PC-9 (cell line): ENCODE results near the gene TUBB2B. TPM values are rescaled to one million over a fixed set of nuclear protein-coding genes. Genes with fewer than 3 reads are reported as not detected.

Experiments
- BruUV-seq: library from RNA; stranded (reverse); fragments of 400-500 nt; replicated peaks from 2 replicates; lab custom pipeline; 2021; lab: Mats Ljungman, UMichigan
- CTCF ChIA-PET: fragments of 300-600 bp; sonication (Branson Sonifier 250); formaldehyde crosslinking; loops from one replicate; lab custom pipeline; 2022; ENCODE audit warnings: antibody characterized with exemption; lab: Charles Lee
- POLR2A ChIA-PET: fragments of 300-600 bp; sonication (Branson Sonifier 250); formaldehyde crosslinking; loops from one replicate; lab custom pipeline; 2022; ENCODE audit warnings: antibody characterized with exemption; ENCODE audit not compliant: unreplicated experiment; lab: Charles Lee
- DNase-seq, 2 experiments: peaks; one replicate each; pipeline versions ENCODE4 v3.0.0 to v3.0.0-alpha.2; 2015 to 2022; ENCODE audit warnings: mixed read lengths in 1 of 2
- H2AFZ ChIP-seq: fragments of 200-600 bp; sonication (generic); 2 replicates; pipeline ENCODE4 v1.8.1; 2017; ENCODE audit warnings: antibody characterized with exemption
- H3F3A ChIP-seq: fragments of 200-600 bp; sonication (generic); 2 replicates; pipeline ENCODE4 v1.8.1; 2017; ENCODE audit warnings: antibody characterized with exemption, mild to moderate bottlenecking, low read depth; ENCODE audit not compliant: insufficient read depth
- H3K27ac ChIP-seq: fragments of 200-600 bp; sonication (generic); 2 replicates; pipeline ENCODE4 v1.6.1; 2016; ENCODE audit warnings: mixed run types
- H3K27me3 ChIP-seq: fragments of 200-600 bp; sonication (generic); 2 replicates; pipeline ENCODE4 v1.6.1; 2016; ENCODE audit warnings: low read depth, mixed run types; ENCODE audit not compliant: insufficient read depth
- H3K36me3 ChIP-seq: fragments of 200-600 bp; sonication (generic); 2 replicates; pipeline ENCODE4 v1.6.1; 2016; ENCODE audit warnings: low read depth, mixed run types
- H3K4me1 ChIP-seq: fragments of 200-600 bp; sonication (generic); replicated peaks from 2 replicates; pipeline ENCODE4 v1.6.1; 2016; ENCODE audit warnings: mixed run types; ENCODE audit not compliant: insufficient read depth
- H3K4me2 ChIP-seq: fragments of 200-600 bp; sonication (generic); 2 replicates; pipeline ENCODE4 v1.6.1; 2017; ENCODE audit warnings: mixed run types
- H3K4me3 ChIP-seq: fragments of 200-600 bp; sonication (generic); 2 replicates; pipeline ENCODE4 v1.6.1; 2016; ENCODE audit warnings: mixed run types
- H3K79me2 ChIP-seq: fragments of 200-600 bp; sonication (generic); 2 replicates; pipeline ENCODE4 v1.6.1; 2017; ENCODE audit warnings: low read depth, mixed run types
- H3K9me2 ChIP-seq: fragments of 200-600 bp; sonication (generic); 2 replicates; pipeline ENCODE4 v1.8.1; 2017; ENCODE audit warnings: mild to moderate bottlenecking; ENCODE audit not compliant: insufficient read depth
- H3K9me3 ChIP-seq: fragments of 200-600 bp; sonication (generic); 2 replicates; pipeline ENCODE4 v1.8.1; 2016; ENCODE audit warnings: low read depth; ENCODE audit not compliant: insufficient read depth
- H4K20me1 ChIP-seq: fragments of 200-600 bp; sonication (generic); 2 replicates; pipeline ENCODE4 v1.8.1; 2017; ENCODE audit not compliant: insufficient read depth
- CTCF ChIP-seq: fragments of 200-600 bp; sonication (generic); conservative IDR thresholded peaks from 2 replicates; pipeline ENCODE4 v1.6.1; 2017; ENCODE audit warnings: mixed run types, antibody characterized with exemption, mild to moderate bottlenecking, moderate library complexity
- EZH2 ChIP-seq: fragments of 200-600 bp; sonication (generic); IDR thresholded peaks from 2 replicates; pipeline ENCODE4 v1.8.0; 2017; ENCODE audit warnings: antibody characterized with exemption, low read depth
- intact Hi-C: fragments of 100-400 bp; cut with micrococcal nuclease; formaldehyde crosslinking; loops from one replicate; pipeline ENCODE4 v1.10.0; 2022; ENCODE audit not compliant: unreplicated experiment
- total RNA-seq: library from RNA; stranded (reverse); gene quantifications from 2 replicates; pipeline ENCODE4 v1.2.3, GENCODE V29; 2021

Gene TUBB2B
- total RNA-seq, 1 experiment from 2014 or later: 1.3 TPM

GRCh38 chr6:3233321-3233720 lies 5.9 kb upstream of the TUBB2B start:
- Histone ChIP-seq H3K27me3 (no peaks in the 10 kb centered on the region), H3K9me2 (no peaks in the 10 kb centered on the region), H4K20me1 (no peaks in the 10 kb centered on the region), H3K36me3 (no peaks in the 10 kb centered on the region), H3F3A (no peaks in the 10 kb centered on the region), H3K9me3 (no peaks in the 10 kb centered on the region), H2AFZ (no peak overlapping the region), H3K27ac (no peak overlapping the region), H3K4me2 (no peak overlapping the region), H3K4me3 (no peak overlapping the region), H3K79me2 (no peaks in the 10 kb centered on the region), H3K4me1 (no peaks in the 10 kb centered on the region)
- TF ChIP-seq EZH2: no peak
- no peak for TF ChIP-seq CTCF
- no TSS peak for BruUV-seq
- no peak for DNase-seq
- ChIA-PET POLR2A (no interaction called here), CTCF (no interaction called here)
- intact Hi-C loops: no loop called here

- CTCF ChIA-PET: interaction anchor here (0.6 kb wide), 1 partner anchor 327 kb away, joined by 3 read pairs; no protein-coding TSS in a partner anchor
- DNase-seq: no peak
- no peak overlapping the region for H3K27ac ChIP-seq
- H3K4me3 ChIP-seq: no peak overlapping the region
- H3K4me2 ChIP-seq: no peak overlapping the region
- H3K4me1 ChIP-seq: no peaks in the 10 kb centered on the region
- TF ChIP-seq CTCF (no peak), EZH2 (no peak)
- H3K9me2 ChIP-seq: no peaks in the 10 kb centered on the region
- intact Hi-C loops: no loop called here
- no peaks in the 10 kb centered on the region for H3K27me3 ChIP-seq
- no peaks in the 10 kb centered on the region for H3K9me3 ChIP-seq
- POLR2A ChIA-PET: no interaction called here
- no peaks in the 10 kb centered on the region for H3K79me2 ChIP-seq
- no TSS peak for BruUV-seq
- H3K36me3 ChIP-seq: no peaks in the 10 kb centered on the region
- H2AFZ ChIP-seq: no peak overlapping the region
- no peaks in the 10 kb centered on the region for H3F3A ChIP-seq
- H4K20me1 ChIP-seq: no peaks in the 10 kb centered on the region
Measured at GRCh38 chr6:3232017-3232945, 4.8 kb upstream of the TUBB2B start.

GRCh38 chr6:3231247-3232016 lies 4.0 kb upstream of the TUBB2B start:
- Histone ChIP-seq H3K9me3 (no peaks in the 10 kb centered on the region), H3F3A (no peaks in the 10 kb centered on the region), H3K36me3 (no peaks in the 10 kb centered on the region), H3K4me2 (no peak overlapping the region), H3K27me3 (no peaks in the 10 kb centered on the region), H3K9me2 (no peaks in the 10 kb centered on the region), H3K4me1 (0 out of 2 replicates have a peak, but pooled peaks cover 4% of the 10 kb centered on the region), H3K27ac (no peak overlapping the region), H4K20me1 (no peaks in the 10 kb centered on the region), H3K4me3 (no peak overlapping the region), H2AFZ (no peak overlapping the region), H3K79me2 (no peaks in the 10 kb centered on the region)
- DNase-seq: peak in 1 of 2 experiments; percentile 16
- intact Hi-C loops: no loop called here
- no peak for TF ChIP-seq CTCF
- no peak for TF ChIP-seq EZH2
- BruUV-seq: no TSS peak
- CTCF ChIA-PET: interaction anchor here (0.7 kb wide), 1 partner anchor 470 kb away, joined by 4 read pairs; no protein-coding TSS in a partner anchor
- POLR2A ChIA-PET: no interaction called here
